Left lung (tissue), 10 donors: ENCODE measurements around the gene RCCD1. TPM values are rescaled to one million over a fixed set of nuclear protein-coding genes. Genes with fewer than 3 reads are reported as not detected.

Experiments
- ATAC-seq: fragments of 200-7000 bp; cut with Tn5 transposase; one replicate; pipeline ENCODE4 v1.9.1; 2020; ENCODE audit warnings: moderate library complexity
- DNase-seq, 4 donors: peaks; one replicate each; pipeline ENCODE4 v3.0.0-alpha.2; 2013 to 2020
- H3K27ac ChIP-seq, 2 donors: fragments of 200-600 bp; sonication (generic) in 1 of 2; one replicate each; pipeline versions ENCODE4 v1.5.0 to v1.8.0; 2020 to 2021
- H3K27me3 ChIP-seq, 2 donors: fragments of 200-600 bp; sonication (generic) in 1 of 2; one replicate each; pipeline versions ENCODE4 v1.5.0 to v1.8.0; 2020 to 2021
- H3K36me3 ChIP-seq, 2 donors: fragments of 200-600 bp; sonication (generic) in 1 of 2; one replicate each; pipeline versions ENCODE4 v1.5.0 to v1.8.0; 2020 to 2021
- H3K4me1 ChIP-seq, 2 donors: fragments of 200-600 bp; one replicate each; pipeline ENCODE4 v1.8.0; 2021
- H3K4me3 ChIP-seq, 2 donors: fragments of 200-600 bp; sonication (generic) in 1 of 2; one replicate each; pipeline versions ENCODE4 v1.5.0 to v1.8.0; 2020 to 2021; ENCODE audit warnings: mild to moderate bottlenecking in 1 of 2
- H3K9me3 ChIP-seq, 2 donors: fragments of 200-600 bp; sonication (generic) in 1 of 2; one replicate each; pipeline versions ENCODE4 v1.5.0 to v1.8.0; 2020 to 2021
- intact Hi-C, 2 donors: fragments of 100-400 bp; cut with DNase I; formaldehyde crosslinking; loops; one replicate each; pipeline versions ENCODE4 v1.11.2 to v1.14.2; 2022
- polyA plus RNA-seq, 6 donors: library from polyadenylated mRNA; unstranded; fragments of 120-200 nt; gene quantifications; one replicate each; pipeline ENCODE4 v1.2.1, GENCODE V29; 2013; ENCODE audit not compliant: insufficient read length in 6 of 6
- total RNA-seq, 2 donors: library from RNA; stranded (reverse); fragmentation: NEBNext Ultra II Directional; extraction: Animal tissue kit (Norgen Biotek cat#: 25700); gene quantifications; one replicate each; pipeline ENCODE4 v1.2.1, GENCODE V29; 2021
- TF ChIP-seq, protein P1 (sequence below), 2 donors: fragments of 200-600 bp; sonication (generic) in 1 of 2; IDR thresholded peaks; one replicate each; pipeline versions ENCODE4 v1.5.0 to v1.8.0; 2021; ENCODE audit warnings: antibody characterized with exemption in 2 of 2
- donor health status: DM: no; HTN: yes; CAD: no.
- donor health status: DM: no; HTN: no; CAD: no.

Gene RCCD1
- total and polyA plus RNA-seq, 8 donors, result 9.8 to 21.2 (median 18.0) TPM

DNA sequence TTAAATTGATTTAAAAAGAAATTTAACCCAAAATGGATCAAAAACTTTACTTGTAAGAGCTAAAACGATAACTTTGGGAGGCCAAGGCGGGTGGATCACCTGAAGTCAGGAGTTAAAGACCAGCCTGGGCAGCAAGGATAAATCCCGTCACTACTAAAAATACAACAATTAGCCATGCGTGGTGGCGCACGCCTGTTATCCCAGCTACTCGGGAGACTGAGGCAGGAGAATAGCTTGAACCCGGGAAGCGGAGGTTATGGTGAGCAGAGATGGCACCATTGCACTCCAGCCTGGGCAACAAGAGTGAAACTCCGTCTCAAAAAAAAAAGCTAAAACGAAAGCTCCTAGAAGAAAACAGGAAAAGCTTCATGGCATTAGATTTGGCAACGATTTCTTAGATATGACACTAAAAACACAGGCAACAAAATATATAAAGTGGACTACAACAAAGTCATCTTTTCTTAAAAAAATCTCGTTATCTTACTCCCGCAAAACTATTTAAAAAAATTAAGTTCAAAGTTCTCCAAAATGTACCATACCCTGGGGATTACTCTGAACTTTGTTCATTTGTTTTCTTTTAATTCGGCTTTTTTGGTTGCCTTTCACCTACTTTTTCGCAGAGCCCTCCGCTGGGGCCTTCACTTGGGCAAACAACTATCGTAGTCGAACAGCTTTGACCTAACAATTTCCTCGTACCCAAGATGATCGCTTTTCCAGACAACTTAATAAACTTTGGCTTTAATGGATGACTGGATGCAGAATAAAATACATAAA lies 25.3 kb upstream of the RCCD1 start:
- H3K4me1 ChIP-seq, result peaks cover 25 to 59% of the 10 kb centered on the region in 2 donors
- no peaks in the 10 kb centered on the region for H3K36me3 ChIP-seq
- peak overlapping the region; percentile 90 to 96 for H3K27ac ChIP-seq
- H3K27me3 ChIP-seq, result no peaks in the 10 kb centered on the region
- peak overlapping the region; percentile 56 to 57 for H3K4me3 ChIP-seq
- intact Hi-C loops, result no loop called here
- no peaks in the 10 kb centered on the region for H3K9me3 ChIP-seq
- DNase-seq, result no peak
- TF ChIP-seq, protein P1, sequence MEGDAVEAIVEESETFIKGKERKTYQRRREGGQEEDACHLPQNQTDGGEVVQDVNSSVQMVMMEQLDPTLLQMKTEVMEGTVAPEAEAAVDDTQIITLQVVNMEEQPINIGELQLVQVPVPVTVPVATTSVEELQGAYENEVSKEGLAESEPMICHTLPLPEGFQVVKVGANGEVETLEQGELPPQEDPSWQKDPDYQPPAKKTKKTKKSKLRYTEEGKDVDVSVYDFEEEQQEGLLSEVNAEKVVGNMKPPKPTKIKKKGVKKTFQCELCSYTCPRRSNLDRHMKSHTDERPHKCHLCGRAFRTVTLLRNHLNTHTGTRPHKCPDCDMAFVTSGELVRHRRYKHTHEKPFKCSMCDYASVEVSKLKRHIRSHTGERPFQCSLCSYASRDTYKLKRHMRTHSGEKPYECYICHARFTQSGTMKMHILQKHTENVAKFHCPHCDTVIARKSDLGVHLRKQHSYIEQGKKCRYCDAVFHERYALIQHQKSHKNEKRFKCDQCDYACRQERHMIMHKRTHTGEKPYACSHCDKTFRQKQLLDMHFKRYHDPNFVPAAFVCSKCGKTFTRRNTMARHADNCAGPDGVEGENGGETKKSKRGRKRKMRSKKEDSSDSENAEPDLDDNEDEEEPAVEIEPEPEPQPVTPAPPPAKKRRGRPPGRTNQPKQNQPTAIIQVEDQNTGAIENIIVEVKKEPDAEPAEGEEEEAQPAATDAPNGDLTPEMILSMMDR (IDR thresholded peaks at IDR 0.05), result no peak
- ATAC-seq, result no peak

DNA sequence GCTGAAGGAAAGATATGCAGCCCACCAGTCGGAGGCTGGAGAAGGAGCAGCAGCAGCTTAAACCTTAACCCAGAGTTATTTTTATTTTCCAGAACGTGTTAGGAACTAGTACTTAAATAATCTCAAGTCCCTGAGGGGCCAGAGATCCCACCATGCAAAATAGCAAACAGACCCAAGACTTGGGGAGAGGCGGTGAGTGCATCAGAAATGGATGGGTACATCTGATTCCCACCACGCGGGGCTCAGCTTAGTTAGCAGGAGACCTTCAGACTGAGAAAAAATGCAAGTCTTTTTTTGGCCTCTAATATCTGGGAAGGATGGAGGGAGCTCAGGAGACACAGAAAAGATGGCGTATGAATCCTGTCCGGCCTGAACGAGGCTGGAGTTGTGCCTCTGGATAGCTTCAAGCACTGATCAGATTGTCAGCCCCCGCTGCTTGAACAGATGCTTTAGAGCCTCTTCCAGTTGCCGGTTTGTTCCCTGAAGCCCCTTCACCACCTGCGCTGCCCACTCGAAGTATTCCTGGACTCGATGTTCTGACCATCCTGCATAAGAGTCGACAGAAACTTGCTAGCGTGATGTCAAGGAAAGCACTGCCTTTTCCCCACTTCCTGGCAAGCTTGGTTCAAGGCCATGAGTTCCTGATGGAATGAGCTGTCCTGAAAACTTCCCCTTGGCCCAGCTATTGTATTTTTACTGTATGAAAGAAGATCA lies 23.7 kb upstream of the RCCD1 start:
- Histone ChIP-seq H3K9me3 (no peaks in the 10 kb centered on the region), H3K36me3 (no peaks in the 10 kb centered on the region), H3K4me1 (peaks cover 28 to 72% of the 10 kb centered on the region in 2 donors), H3K27me3 (no peaks in the 10 kb centered on the region), H3K4me3 (peak overlapping the region in 1 of 2 donors; percentile 69), H3K27ac (peak overlapping the region; percentile 90 to 96)
- TF ChIP-seq, protein P1 (IDR thresholded peaks at IDR 0.05), result no peak
- DNase-seq (no peak), ATAC-seq (no peak)
- intact Hi-C loops, result no loop called here

DNA sequence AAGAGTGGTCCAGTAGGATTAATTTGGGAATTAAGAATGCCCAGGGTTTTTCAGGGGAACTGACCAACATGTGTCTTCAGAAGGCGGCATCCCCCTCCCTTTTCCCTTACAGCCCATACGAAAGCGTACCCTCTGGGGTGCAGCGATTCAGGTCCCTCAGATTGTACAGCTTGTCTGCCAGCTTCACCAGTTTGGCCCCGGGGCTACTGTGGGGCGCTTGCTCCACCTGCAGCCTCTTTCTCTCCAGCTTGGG lies 23.2 kb upstream of the RCCD1 start:
- DNase-seq (no peak), ATAC-seq (no peak)
- no peaks in the 10 kb centered on the region for H3K9me3 ChIP-seq
- TF ChIP-seq, protein P1 (IDR thresholded peaks at IDR 0.05), result no peak
- H3K36me3 ChIP-seq, result no peaks in the 10 kb centered on the region
- H3K4me1 ChIP-seq, result peaks cover 33 to 76% of the 10 kb centered on the region in 2 donors
- no peaks in the 10 kb centered on the region for H3K27me3 ChIP-seq
- intact Hi-C loops, result no loop called here
- H3K27ac ChIP-seq, result peak overlapping the region; percentile 90 to 96
- peak overlapping the region in 1 of 2 donors; percentile 69 for H3K4me3 ChIP-seq

DNA sequence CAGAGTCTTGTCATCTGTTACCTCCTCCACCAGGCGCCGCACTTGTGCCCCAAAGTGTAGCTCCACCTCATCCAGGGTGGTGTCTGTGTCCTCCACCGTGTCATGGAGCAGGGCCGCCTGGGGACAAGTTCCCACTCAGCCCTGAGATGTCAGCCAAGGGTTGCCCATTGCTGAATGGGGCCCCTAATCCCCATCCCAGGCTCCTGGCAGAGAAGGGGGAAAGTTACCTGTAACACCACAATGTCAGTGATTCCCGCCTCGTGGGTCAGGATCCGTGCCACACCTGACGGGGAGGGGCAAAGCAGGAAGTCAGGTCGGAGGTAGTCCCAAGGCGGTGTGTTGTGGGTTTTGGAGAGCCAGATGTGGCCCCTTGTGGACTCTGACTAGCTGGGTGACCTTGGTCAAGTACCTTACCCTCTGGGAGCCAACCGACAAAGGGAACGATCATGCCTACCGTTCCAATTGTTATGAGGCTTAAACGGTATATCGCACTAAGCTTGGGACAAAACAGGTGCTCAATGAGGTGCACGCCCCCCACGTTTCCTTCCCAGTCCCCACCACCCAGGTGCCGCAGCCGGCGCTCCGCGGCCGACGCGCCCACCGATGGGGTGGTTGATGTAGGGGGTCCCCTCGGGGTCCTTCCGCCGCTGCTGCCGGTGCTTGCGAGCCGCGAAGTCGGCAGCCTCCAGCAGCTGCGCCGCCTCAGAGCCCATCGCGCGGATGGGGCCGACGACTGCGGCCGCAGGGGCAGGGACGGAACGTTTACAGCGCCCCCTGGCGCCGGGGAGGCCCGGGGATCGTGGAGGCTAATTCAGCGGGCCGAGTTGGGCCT lies 22.6 kb upstream of the RCCD1 start, which contains the start of gene HDDC3:
TSS of gene HDDC3 (minus strand) at position 722 of the 832 bp plus-strand sequence. CDS start at position 713, 9 bp downstream.
- Histone ChIP-seq H3K27ac (peak within 1 kb of the TSS; percentile 90 to 96), H3K4me3 (peak within 1 kb of the TSS; percentile 57 to 69), H3K4me1 (peaks cover 36 to 82% of the 10 kb centered on the region in 2 donors), H3K27me3 (no peaks in the 10 kb centered on the region), H3K9me3 (no peaks in the 10 kb centered on the region), H3K36me3 (no peaks in the 10 kb centered on the region)
- TF ChIP-seq, protein P1 (IDR thresholded peaks at IDR 0.05), result peak; percentile 95 to 99
- intact Hi-C loops, result no loop called here
- DNase-seq, result peak; percentile 79 to 100 (median 90)
- peak; percentile 67 for ATAC-seq
